ENCODE measurements around the gene CHEK1. TPM values are rescaled to one million over a fixed set of nuclear protein-coding genes. Genes with fewer than 3 reads are reported as not detected.

Gene CHEK1
- total and polyA plus RNA-seq, 2 of the 4 experiments (the other 2 are of a cell fraction) = 16.0 to 22.6 TPM

DNA sequence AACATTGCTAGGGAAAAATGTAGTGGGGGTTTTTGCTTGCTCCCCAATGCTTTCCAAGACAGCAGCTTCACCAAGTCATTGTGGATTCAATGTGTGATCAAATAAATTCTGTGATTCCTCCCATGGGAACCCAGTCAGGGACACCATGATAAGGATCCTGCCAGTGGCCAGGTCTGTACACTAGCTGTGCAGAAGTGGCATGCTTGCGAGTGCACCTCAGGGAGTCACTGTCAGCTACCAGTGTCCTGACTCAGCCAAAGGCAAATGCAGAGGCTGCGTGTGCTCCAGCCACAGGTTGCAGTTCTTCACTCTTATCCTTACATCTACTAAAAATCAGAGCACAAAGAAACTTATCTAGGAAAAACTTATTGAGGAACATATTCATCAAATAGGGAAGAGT lies 65.0 kb downstream of the CHEK1 start:
- Histone ChIP-seq H3K79me1 (ENCODE audit: low read depth in 1 of 2, low read length in 2 of 2) (no peaks in the 10 kb centered on the region), H3K18ac (ENCODE audit: low read depth, low read length) (no peak overlapping the region), H3K56ac (ENCODE audit: extremely low read depth, insufficient read depth, low read length) (no peak overlapping the region), H2AFZ (replicated peaks; ENCODE audit: low read length, poor library complexity) (no peak overlapping the region), H4K91ac (ENCODE audit: insufficient read depth, low read depth, low read length) (no peak overlapping the region), H3K4ac (ENCODE audit: low read depth, low read length) (no peak overlapping the region), H3K9me1 (ENCODE audit: insufficient read depth, low read length) (no peaks in the 10 kb centered on the region; the same call in 1 of the 2 replicates), H3K23ac (ENCODE audit: low read depth, low read length) (no peak overlapping the region), H3K14ac (replicated peaks; ENCODE audit: low read depth, low read length) (no peak overlapping the region), H2BK15ac (ENCODE audit: low read depth, low read length) (no peak overlapping the region), H3K36me3 (ENCODE audit: control insufficient read depth, insufficient read depth, low read length) (no peaks in the 10 kb centered on the region), H3K9ac (ENCODE audit: low read depth, low read length) (no peak overlapping the region), H2AK9ac (replicated peaks; ENCODE audit: low read depth, low read length, poor library complexity) (no peak overlapping the region), H2AK5ac (ENCODE audit: low read depth, low read length) (no peak overlapping the region), H3K4me1 (ENCODE audit: control insufficient read depth, insufficient read depth, low read length) (no peaks in the 10 kb centered on the region), H4K8ac (ENCODE audit: low read depth in 2 of 2, low read length in 2 of 2) (no peak overlapping the region), H2BK120ac (ENCODE audit: low read depth, low read length) (no peak overlapping the region), H3K9me3 (ENCODE audit: control insufficient read depth, insufficient read depth, low read length) (no peaks in the 10 kb centered on the region), H4K5ac (ENCODE audit: low read depth, low read length) (no peak overlapping the region), H3K4me3 (ENCODE audit: insufficient read depth, low read depth, low read length) (no peak overlapping the region), H4K20me1 (ENCODE audit: insufficient read depth, low read length) (no peaks in the 10 kb centered on the region), H2BK20ac (ENCODE audit: low read depth, low read length) (no peak overlapping the region), H3K4me2 (ENCODE audit: low read depth, low read length) (no peak overlapping the region), H3K27me3 (ENCODE audit: control insufficient read depth, insufficient read depth, low read length) (no peaks in the 10 kb centered on the region), H2BK5ac (ENCODE audit: low read depth, low read length, poor library complexity, severe bottlenecking) (no peak overlapping the region), H3K27ac (ENCODE audit: insufficient read depth, low read length) (no peak overlapping the region)
- DNase-seq (no peak), ATAC-seq (ENCODE audit: low read depth) (no peak)
- ChIA-PET POLR2A (ENCODE audit: unreplicated experiment) (no interaction called here), CTCF (interaction anchor here (1.4 kb wide), 1 partner anchor 10 kb away, joined by 5 read pairs; no protein-coding TSS in a partner anchor)
- BruUV-seq (replicated peaks) = no TSS peak
- intact Hi-C loops (cut with micrococcal nuclease) (no loop called here), in situ Hi-C loops (cut with MboI; ENCODE audit: low sequenced_read_pairs) (no loop called here), dilution Hi-C loops (cut with HindIII; ENCODE audit: low sequenced_read_pairs, unreplicated experiment) (no loop called here)
- TF ChIP-seq CHD1 (IDR thresholded peaks at IDR 0.05; ENCODE audit: low read depth, low read length) = no peak
- no peak for TF ChIP-seq MAZ (IDR thresholded peaks at IDR 0.05; ENCODE audit: borderline replicate concordance, low read depth, low read length)
- TF ChIP-seq CEBPB (IDR thresholded peaks at IDR 0.05; ENCODE audit: low read depth, low read length) = no peak
- no peak for TF ChIP-seq MXI1 (IDR thresholded peaks at IDR 0.05; ENCODE audit: borderline replicate concordance, low read depth, low read length)
- TF ChIP-seq, protein P1, sequence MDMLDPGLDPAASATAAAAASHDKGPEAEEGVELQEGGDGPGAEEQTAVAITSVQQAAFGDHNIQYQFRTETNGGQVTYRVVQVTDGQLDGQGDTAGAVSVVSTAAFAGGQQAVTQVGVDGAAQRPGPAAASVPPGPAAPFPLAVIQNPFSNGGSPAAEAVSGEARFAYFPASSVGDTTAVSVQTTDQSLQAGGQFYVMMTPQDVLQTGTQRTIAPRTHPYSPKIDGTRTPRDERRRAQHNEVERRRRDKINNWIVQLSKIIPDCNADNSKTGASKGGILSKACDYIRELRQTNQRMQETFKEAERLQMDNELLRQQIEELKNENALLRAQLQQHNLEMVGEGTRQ (IDR thresholded peaks at IDR 0.05; ENCODE audit: low read depth, low read length) = no peak
- TF ChIP-seq, protein P2, sequence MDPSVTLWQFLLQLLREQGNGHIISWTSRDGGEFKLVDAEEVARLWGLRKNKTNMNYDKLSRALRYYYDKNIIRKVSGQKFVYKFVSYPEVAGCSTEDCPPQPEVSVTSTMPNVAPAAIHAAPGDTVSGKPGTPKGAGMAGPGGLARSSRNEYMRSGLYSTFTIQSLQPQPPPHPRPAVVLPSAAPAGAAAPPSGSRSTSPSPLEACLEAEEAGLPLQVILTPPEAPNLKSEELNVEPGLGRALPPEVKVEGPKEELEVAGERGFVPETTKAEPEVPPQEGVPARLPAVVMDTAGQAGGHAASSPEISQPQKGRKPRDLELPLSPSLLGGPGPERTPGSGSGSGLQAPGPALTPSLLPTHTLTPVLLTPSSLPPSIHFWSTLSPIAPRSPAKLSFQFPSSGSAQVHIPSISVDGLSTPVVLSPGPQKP (IDR thresholded peaks at IDR 0.05; ENCODE audit: borderline replicate concordance, low read depth, low read length) = no peak
- no peak for TF ChIP-seq RFX5 (IDR thresholded peaks at IDR 0.05; ENCODE audit: low read depth, low read length)
- TF ChIP-seq BHLHE40 (IDR thresholded peaks at IDR 0.05; ENCODE audit: low read depth, low read length) = no peak
- TF ChIP-seq POLR2A (IDR thresholded peaks at IDR 0.05; ENCODE audit: low read depth, low read length) = no peak
- TF ChIP-seq RAD21 (IDR thresholded peaks at IDR 0.05; ENCODE audit: low read length) = no peak
- TF ChIP-seq NFE2L2 (IDR thresholded peaks at IDR 0.05; ENCODE audit: low read depth, low read length) = no peak
- no peak for TF ChIP-seq FOS (IDR thresholded peaks at IDR 0.05; ENCODE audit: low read depth, low read length)
- TF ChIP-seq RCOR1 (IDR thresholded peaks at IDR 0.05; ENCODE audit: insufficient replicate concordance, low read length) = no peak
- TF ChIP-seq MAFK (IDR thresholded peaks at IDR 0.05; ENCODE audit: low read depth, low read length) = no peak
- 100% methylated on average over 1 of the region's 2 CpGs; no CpG with 5 or more reads in 1 of the 2 experiments for WGBS, 2 experiments (ENCODE audit: extremely low coverage in 2 of 2, insufficient read length in 1 of 2)

All from IMR-90 (cell line).